Tibial nerve (tissue), 3 donors: ENCODE results near the gene TCF12.

Source experiments
- CTCF ChIP-seq, 5 experiments: fragments of 200-600 bp in 3 of 5; fragments of 450-650 bp in 2 of 5; sonication (generic) in 3 of 5; IDR thresholded peaks; one replicate each; pipeline ENCODE4 v1.5.1; 2016 to 2019; ENCODE audit warnings: antibody characterized with exemption in 5 of 5, mild to moderate bottlenecking in 3 of 5, moderate library complexity in 2 of 5
- POLR2A ChIP-seq, 2 donors: fragments of 450-650 bp; IDR thresholded peaks; one replicate each; pipeline ENCODE4 v1.6.1; 2017; ENCODE audit warnings: antibody characterized with exemption in 2 of 2, mild to moderate bottlenecking in 2 of 2, moderate library complexity in 2 of 2

- no peak for TF ChIP-seq CTCF (IDR thresholded peaks at IDR 0.05)
- TF ChIP-seq POLR2A (IDR thresholded peaks at IDR 0.05): no peak
Measured at GRCh38 chr15:57041416-57041815, 123.0 kb downstream of the TCF12 start.
